Endothelial cell of umbilical vein (primary cell): ENCODE measurements around the gene KCNIP3.

ENCODE experiments used
- EZH2 ChIP-seq: IDR thresholded peaks from 2 replicates; pipeline ENCODE4 v1.6.1; 2012; ENCODE audit warnings: borderline replicate concordance, low read depth, mild to moderate bottlenecking, moderate library complexity, low read length, inconsistent platforms; ENCODE audit not compliant: severe bottlenecking
- POLR2A ChIP-seq: IDR thresholded peaks from 2 replicates; pipeline ENCODE4 v1.6.1; 2012; ENCODE audit warnings: low read depth, mild to moderate bottlenecking, control low read depth, low read length
- POLR2AphosphoS5 ChIP-seq: IDR thresholded peaks from 2 replicates; pipeline ENCODE4 v1.6.1; 2012; ENCODE audit warnings: low read depth, mild to moderate bottlenecking, control low read depth, low read length, moderate library complexity; ENCODE audit not compliant: insufficient read depth
- TF ChIP-seq, protein P1 (sequence below), 2 donors: IDR thresholded peaks; 1 replicate in 1 of 2; 2 replicates in 1 of 2; pipeline ENCODE4 v1.5.1; 2011; ENCODE audit warnings: low read length in 2 of 2, mild to moderate bottlenecking in 2 of 2, moderate library complexity in 2 of 2, control low read depth in 1 of 2, inconsistent platforms in 1 of 2, low read depth in 1 of 2; ENCODE audit not compliant: insufficient read depth in 1 of 2; ENCODE audit errors: extremely low read depth in 1 of 2

DNA sequence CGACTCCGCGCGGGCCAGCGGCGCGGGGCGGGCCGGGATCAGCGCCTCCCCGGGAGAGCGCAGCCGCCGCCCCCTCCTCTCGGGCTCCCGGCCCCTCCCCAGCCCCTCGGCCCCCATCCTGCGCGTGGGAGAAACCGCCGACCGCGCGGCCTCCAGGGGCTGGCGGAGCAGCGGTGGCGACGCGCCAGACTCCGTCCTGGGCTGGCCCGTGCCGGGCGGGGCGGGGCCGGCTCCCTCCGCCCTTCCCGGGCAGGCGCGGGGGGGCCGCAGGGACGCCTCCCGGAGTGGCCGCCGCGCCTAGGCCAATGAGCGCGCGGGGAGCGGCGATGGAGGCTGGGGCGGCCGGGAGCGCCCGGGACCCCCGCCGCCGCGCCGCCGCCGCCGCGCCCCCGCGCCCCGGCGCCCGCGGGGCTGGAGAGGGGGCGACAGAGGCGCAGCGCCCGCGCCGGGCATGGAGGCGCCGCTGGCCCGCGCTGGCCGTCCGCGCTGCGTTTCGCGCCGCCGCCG lies 49.1 kb downstream of the KCNIP3 start:
- TF ChIP-seq, protein P1, sequence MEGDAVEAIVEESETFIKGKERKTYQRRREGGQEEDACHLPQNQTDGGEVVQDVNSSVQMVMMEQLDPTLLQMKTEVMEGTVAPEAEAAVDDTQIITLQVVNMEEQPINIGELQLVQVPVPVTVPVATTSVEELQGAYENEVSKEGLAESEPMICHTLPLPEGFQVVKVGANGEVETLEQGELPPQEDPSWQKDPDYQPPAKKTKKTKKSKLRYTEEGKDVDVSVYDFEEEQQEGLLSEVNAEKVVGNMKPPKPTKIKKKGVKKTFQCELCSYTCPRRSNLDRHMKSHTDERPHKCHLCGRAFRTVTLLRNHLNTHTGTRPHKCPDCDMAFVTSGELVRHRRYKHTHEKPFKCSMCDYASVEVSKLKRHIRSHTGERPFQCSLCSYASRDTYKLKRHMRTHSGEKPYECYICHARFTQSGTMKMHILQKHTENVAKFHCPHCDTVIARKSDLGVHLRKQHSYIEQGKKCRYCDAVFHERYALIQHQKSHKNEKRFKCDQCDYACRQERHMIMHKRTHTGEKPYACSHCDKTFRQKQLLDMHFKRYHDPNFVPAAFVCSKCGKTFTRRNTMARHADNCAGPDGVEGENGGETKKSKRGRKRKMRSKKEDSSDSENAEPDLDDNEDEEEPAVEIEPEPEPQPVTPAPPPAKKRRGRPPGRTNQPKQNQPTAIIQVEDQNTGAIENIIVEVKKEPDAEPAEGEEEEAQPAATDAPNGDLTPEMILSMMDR (IDR thresholded peaks at IDR 0.05; ENCODE audit: extremely low read depth in 1 of 2, insufficient read depth in 1 of 2, low read depth in 1 of 2, low read length in 2 of 2) = no peak
- no peak for TF ChIP-seq POLR2A
- TF ChIP-seq EZH2 = no peak
- TF ChIP-seq POLR2AphosphoS5 = no peak
